Immature natural killer cell (primary cell): ENCODE measurements around the gene EXOC5. TPM values are rescaled to one million over a fixed set of nuclear protein-coding genes. Genes with fewer than 3 reads are reported as not detected.
"Not testable (repeated sequence)": the region's sequence is repeated elsewhere in the genome, so short reads cannot be mapped to it uniquely, and the experiment has no call there.

ENCODE experiments used
- DNase-seq, 3 donors: peaks; one replicate each; pipeline ENCODE4 v3.0.0; 2022; ENCODE audit warnings: mixed read lengths in 1 of 3
- H3K27ac Mint-ChIP-seq, 6 donors: one replicate each; pipeline ENCODE4 v1.8.0; 2020; ENCODE audit warnings: mixed read lengths in 6 of 6, mild to moderate bottlenecking in 5 of 6, inconsistent platforms in 4 of 6, moderate library complexity in 3 of 6
- H3K27me3 Mint-ChIP-seq, 3 donors: one replicate each; pipeline ENCODE4 v1.8.0; 2020 to 2021; ENCODE audit warnings: low read depth in 3 of 3, mild to moderate bottlenecking in 3 of 3, mixed read lengths in 3 of 3, moderate library complexity in 3 of 3, inconsistent platforms in 1 of 3
- H3K36me3 Mint-ChIP-seq, 3 donors: one replicate each; pipeline ENCODE4 v1.8.0; 2020; ENCODE audit warnings: mixed read lengths in 3 of 3, inconsistent platforms in 2 of 3, mild to moderate bottlenecking in 2 of 3
- H3K4me1 Mint-ChIP-seq, 2 donors: one replicate each; pipeline ENCODE4 v1.8.0; 2020; ENCODE audit warnings: inconsistent platforms in 2 of 2, mild to moderate bottlenecking in 2 of 2, mixed read lengths in 2 of 2, moderate library complexity in 1 of 2
- H3K4me3 Mint-ChIP-seq, 5 donors: one replicate each; pipeline ENCODE4 v1.8.0; 2020; ENCODE audit warnings: mild to moderate bottlenecking in 5 of 5, mixed read lengths in 5 of 5, inconsistent platforms in 3 of 5, moderate library complexity in 3 of 5
- H3K9me3 Mint-ChIP-seq, 6 donors: one replicate each; pipeline ENCODE4 v1.8.0; 2020; ENCODE audit warnings: mild to moderate bottlenecking in 6 of 6, mixed read lengths in 6 of 6, inconsistent platforms in 4 of 6, moderate library complexity in 3 of 6
- polyA plus RNA-seq, 3 donors: library from polyadenylated mRNA; unstranded; fragments of 300-500 nt; fragmentation: Illumina TruSeq; gene quantifications; one replicate each; pipeline ENCODE4 v1.2.3, GENCODE V29; 2021

The EXOC5 gene
- polyA plus RNA-seq, 3 donors from 2014 or later, result 46.4 to 69.3 (median 59.6) TPM

DNA sequence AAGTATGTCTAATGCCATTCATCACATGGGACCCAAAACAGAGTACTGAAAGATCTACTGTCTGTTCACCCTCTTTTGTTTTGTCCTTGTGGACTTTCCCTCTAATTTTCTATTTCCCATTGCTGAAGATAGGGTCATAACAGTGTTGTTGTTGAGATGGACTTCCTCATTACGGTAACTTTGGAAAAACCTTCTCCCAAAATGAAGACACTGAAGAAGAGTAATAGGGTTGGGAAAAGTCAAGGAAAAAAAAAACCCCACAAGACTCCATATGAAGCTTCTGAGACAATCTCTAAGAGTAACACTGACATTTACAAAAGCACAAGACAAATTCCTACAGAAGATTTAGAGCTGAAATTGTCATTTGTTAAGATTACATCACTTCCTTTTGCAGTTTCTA is 36.7 kb downstream of the EXOC5 start:
- DNase-seq, result no peak
- Mint-ChIP-seq H3K9me3 (no peaks in the 10 kb centered on the region), H3K4me1 (no peaks in the 10 kb centered on the region), H3K27me3 (no peaks in the 10 kb centered on the region), H3K27ac (peak overlapping the region in 1 of 6 donors; percentile 14), H3K4me3 (no peak overlapping the region), H3K36me3 (peaks cover 16 to 41% (median 26%) of the 10 kb centered on the region in 3 donors)

DNA sequence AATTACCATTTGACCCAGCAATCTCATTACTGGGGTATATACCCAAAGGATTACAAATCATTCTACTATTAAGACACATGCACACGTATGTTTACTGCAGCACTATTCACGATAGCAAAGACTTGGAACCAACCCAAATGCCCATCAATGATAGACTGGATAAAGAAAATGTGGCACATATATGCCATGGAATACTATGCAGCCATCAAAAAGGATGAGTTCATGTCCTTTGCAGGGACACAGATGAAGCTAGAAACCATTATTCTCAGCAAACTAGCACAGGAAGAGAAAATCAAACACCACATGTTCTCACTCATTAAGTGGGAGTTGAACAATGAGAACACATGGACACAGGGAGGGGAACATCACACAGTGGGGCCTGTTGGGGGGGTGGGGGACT is 40.4 kb downstream of the EXOC5 start:
- peaks cover 23 to 52% (median 36%) of the 10 kb centered on the region in 3 donors for H3K36me3 Mint-ChIP-seq
- not testable (repeated sequence) for H3K9me3 Mint-ChIP-seq, H3K4me1 Mint-ChIP-seq, H3K27me3 Mint-ChIP-seq, H3K4me3 Mint-ChIP-seq, H3K27ac Mint-ChIP-seq, DNase-seq

DNA sequence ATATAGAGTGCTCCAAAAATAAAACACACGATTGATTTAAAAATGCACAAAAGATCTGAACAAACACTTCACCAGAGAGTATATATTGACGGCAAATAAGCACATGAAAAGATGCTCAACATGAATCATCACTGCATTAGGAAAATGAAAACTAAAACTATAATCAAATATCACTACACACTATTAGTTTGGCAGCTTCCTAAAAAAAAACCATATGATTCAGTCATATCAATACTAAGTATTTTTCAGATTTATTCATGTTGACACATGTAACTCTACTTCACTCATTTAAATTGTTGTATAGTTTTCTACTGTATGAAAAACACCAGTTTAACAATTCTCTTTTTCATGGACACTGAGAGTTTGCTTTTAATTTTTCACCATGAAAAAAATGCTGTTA is 41.6 kb downstream of the EXOC5 start:
- H3K4me3 Mint-ChIP-seq, result no peak overlapping the region
- H3K9me3 Mint-ChIP-seq, result no peaks in the 10 kb centered on the region
- peaks cover 23 to 48% (median 33%) of the 10 kb centered on the region in 3 donors for H3K36me3 Mint-ChIP-seq
- H3K27me3 Mint-ChIP-seq, result no peaks in the 10 kb centered on the region
- H3K27ac Mint-ChIP-seq, result no peak overlapping the region
- H3K4me1 Mint-ChIP-seq, result peaks cover 0 to 2% of the 10 kb centered on the region in 2 donors
- no peak for DNase-seq

DNA sequence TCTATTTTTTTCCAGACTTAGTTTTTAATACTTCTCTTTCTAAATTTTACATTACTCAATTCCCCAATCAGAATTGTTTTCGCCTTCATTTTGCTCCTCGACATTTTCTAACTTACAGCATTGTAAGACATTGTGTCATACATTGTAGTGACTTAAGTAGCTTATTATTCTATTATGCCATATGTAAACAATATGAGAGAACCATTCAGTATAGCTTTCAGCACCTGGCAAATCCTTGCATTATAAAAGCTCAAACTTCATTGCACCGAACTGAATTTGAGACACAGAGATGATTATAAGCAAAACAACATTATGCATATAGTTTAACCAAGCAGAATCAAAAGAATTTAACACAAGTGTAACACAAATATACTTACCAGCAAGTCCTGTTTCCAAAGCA is 46.8 kb downstream of the EXOC5 start:
- no peak overlapping the region for H3K27ac Mint-ChIP-seq
- H3K4me1 Mint-ChIP-seq, result peaks cover 0 to 2% of the 10 kb centered on the region in 2 donors
- no peaks in the 10 kb centered on the region for H3K27me3 Mint-ChIP-seq
- H3K36me3 Mint-ChIP-seq, result peaks cover 16 to 28% (median 22%) of the 10 kb centered on the region in 3 donors
- DNase-seq, result no peak
- H3K4me3 Mint-ChIP-seq, result no peak overlapping the region
- no peaks in the 10 kb centered on the region for H3K9me3 Mint-ChIP-seq

DNA sequence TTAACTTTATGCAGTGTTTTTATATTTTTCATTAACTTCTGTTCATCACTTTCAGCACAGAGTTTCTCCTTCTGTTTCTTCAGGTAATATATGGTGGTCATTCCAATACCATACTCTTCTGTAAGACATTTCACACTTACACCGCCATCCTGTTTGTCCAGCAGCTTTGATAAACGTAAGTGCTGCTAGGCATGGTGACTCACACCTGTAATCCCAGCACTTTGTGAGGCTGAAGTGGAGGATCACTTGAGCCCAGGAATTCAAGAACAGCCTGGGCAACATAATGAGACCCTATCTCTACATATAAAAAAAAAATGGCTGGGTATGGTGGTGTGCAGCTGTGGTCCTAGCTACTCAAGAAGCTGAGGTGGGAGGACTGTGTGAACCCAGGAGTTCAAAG is 55.8 kb downstream of the EXOC5 start:
- no peak for DNase-seq
- Mint-ChIP-seq H3K4me1 (peaks cover 0 to 5% of the 10 kb centered on the region in 2 donors), H3K4me3 (no peak overlapping the region), H3K27me3 (peaks cover 0 to 1% (median 0%) of the 10 kb centered on the region in 3 donors), H3K36me3 (peaks cover 33 to 55% (median 34%) of the 10 kb centered on the region in 3 donors), H3K27ac (no peak overlapping the region), H3K9me3 (no peaks in the 10 kb centered on the region)

DNA sequence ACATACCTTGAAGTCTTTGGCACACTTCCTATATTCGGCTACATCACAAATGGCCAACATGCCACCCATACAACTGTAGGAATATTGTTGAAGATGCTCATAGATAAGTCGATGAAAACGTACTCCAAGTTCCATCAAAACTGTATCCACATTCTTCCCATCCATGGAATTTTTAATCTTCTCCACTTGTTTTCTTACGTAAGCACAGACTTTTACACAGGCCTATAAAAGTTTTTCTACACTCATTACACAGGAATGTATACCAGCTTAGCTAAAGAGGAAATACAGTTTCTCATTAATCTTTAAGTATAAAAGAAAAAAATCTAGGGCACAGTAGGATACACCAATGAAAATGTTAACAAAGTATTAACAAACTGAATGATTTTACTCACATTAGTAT is 59.1 kb downstream of the EXOC5 start:
- no peak overlapping the region for H3K4me3 Mint-ChIP-seq

DNA sequence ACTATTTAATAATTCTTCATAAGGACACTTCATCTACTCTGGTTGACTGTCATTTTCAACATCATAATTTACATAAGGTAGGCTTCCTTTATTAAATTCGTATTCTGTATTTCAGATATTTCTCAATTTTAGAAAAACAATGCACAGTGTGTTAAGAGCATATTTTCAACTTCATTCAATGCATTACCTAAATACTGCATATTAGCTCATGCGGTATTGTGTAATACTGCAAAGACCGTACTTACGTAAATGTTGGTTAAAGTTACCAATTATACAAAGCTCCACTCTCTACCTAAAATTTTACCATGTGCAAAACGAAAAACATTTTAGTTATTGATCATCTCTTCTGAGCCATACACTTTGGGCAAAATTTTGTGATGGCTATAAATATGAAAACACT is 62.8 kb downstream of the EXOC5 start:
- no peak overlapping the region for H3K27ac Mint-ChIP-seq
- no peak overlapping the region for H3K4me3 Mint-ChIP-seq
- H3K9me3 Mint-ChIP-seq, result no peaks in the 10 kb centered on the region
- H3K36me3 Mint-ChIP-seq, result peaks cover 8 to 24% (median 9%) of the 10 kb centered on the region in 3 donors
- H3K4me1 Mint-ChIP-seq, result no peaks in the 10 kb centered on the region
- H3K27me3 Mint-ChIP-seq, result no peaks in the 10 kb centered on the region
- DNase-seq, result no peak

More for the DNA sequence above, 59.1 kb downstream of the EXOC5 start:
- Mint-ChIP-seq H3K27ac (peak overlapping the region in 1 of 6 donors; percentile 5), H3K36me3 (peaks cover 26 to 48% (median 26%) of the 10 kb centered on the region in 3 donors), H3K9me3 (no peaks in the 10 kb centered on the region), H3K27me3 (no peaks in the 10 kb centered on the region), H3K4me1 (peaks cover 0 to 3% of the 10 kb centered on the region in 2 donors)
- no peak for DNase-seq

DNA sequence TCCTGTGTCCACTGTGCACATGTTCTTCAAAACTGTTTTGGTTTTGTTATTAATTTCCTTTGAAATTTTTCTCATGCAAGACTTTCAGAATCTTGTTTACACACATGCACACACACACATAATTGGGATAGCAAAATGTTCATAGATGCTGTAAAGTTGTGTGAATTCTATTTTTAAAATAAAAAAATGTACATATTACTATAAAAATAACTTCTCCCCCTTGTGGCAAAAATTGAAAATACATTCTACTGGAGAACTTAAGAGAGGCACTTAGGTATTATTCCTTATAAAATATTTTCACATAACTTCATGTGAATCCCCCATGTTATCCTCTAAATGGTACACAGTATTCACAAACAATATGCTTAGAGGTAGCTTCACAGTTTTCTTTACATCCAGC is 66.0 kb downstream of the EXOC5 start:
- H3K4me1 Mint-ChIP-seq, H3K36me3 Mint-ChIP-seq, H3K4me3 Mint-ChIP-seq, H3K9me3 Mint-ChIP-seq, H3K27ac Mint-ChIP-seq, H3K27me3 Mint-ChIP-seq: not testable (repeated sequence)
- DNase-seq, result peak in 1 of 3 donors; percentile 3

DNA sequence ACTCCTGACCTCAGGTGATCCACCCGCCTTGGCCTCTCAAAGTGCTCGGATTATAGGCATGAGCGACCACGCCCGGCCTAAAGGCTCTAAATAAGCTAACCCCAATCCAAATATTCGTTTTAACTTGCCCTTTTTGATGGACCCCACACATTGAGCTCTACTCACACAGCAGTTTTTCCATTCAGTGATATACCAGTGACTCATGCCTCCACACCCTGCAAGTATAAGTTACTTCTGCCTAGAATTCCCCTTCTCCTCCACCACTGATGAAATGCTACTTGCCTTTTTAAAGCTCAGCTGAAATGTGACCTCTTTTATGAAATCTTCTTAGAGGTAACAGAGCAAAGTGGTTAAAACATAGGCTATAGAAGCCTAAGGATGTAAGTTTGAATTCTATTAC is 68.8 kb downstream of the EXOC5 start:
- no peak overlapping the region for H3K27ac Mint-ChIP-seq
- H3K27me3 Mint-ChIP-seq, result peaks cover 2 to 6% (median 3%) of the 10 kb centered on the region in 3 donors
- no peak for DNase-seq
- H3K4me1 Mint-ChIP-seq, result no peaks in the 10 kb centered on the region
- no peak overlapping the region for H3K4me3 Mint-ChIP-seq
- H3K9me3 Mint-ChIP-seq, result no peaks in the 10 kb centered on the region
- no peaks in the 10 kb centered on the region for H3K36me3 Mint-ChIP-seq

DNA sequence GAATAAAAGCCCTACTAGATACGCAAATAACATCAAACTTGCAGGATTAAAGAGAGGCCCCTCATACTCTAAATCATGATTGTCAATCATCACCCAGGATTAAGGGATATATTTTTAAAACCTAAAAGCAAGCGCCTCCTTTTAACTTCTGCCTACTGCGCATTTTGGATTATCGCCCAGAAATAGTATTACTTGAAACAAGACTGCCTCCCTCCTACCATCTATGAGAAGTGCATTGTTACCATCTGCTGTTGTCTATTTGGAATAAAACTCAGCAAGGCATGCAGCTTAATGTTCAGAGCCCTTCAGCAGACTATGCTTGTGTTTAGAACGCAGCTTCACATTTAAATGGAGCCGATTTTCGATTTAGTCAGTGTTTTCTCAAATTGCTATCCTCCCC is 79.6 kb downstream of the EXOC5 start:
- Mint-ChIP-seq H3K27me3 (peaks cover 0 to 9% (median 6%) of the 10 kb centered on the region in 3 donors), H3K4me1 (no peaks in the 10 kb centered on the region), H3K4me3 (no peak overlapping the region), H3K9me3 (peaks cover 0 to 6% (median 0%) of the 10 kb centered on the region in 6 donors), H3K36me3 (no peaks in the 10 kb centered on the region), H3K27ac (no peak overlapping the region)
- no peak for DNase-seq

DNA sequence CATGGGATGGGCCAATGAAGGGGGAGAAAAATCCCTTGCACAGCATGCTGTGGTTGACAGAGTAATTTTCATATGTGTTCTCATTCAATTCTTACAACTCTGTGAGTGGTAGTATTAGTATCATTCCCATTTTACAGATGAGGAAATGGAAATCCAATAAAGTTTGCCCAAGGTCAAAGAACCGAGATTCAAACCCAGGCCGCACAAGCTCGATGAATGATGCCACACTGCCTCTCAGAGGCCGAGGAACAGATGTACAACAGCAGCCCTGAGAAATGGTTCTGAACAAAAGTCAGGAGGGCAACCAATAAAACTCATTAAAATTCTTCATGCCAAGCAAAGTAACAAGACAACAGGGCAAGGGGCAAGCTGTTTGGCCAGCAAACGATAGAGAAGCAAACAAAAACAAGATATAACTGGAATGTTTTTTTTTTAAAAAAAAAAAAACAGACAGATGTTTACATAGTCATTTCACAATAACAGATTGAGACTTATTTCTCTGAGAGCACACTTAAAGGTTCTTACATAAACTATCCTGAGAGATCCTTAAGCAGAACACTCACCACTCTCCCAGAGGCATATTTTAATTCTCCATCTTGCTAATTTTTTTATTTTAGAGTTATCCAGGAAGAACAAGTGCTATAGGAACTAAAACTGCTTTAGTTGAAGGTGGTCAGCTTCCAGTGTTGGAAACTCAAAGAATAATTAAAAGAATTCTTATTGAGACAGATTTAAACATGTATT is 85.8 kb downstream of the EXOC5 start:
- Mint-ChIP-seq H3K4me1 (no peaks in the 10 kb centered on the region), H3K36me3 (no peaks in the 10 kb centered on the region)

DNA sequence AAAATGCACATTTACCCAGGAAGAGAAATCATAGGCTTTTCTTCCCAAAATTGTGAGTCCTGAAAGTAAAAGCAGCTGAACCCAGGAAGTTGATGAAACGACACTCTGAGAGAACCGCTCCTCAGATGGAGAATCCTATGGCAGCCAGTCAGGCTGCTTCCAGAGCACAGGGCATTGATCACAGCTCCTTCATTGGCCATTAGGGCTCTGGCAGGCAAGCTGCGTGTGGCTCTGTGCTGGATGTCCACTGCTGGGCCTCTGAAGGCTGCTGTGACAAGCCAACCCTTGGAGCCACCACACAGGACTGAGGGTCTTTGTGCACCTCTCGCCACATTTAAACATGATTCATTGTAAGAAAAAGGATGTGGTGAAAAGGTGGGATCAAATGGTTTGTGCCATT is 89.4 kb downstream of the EXOC5 start:
- Mint-ChIP-seq H3K27me3 (peaks cover 0 to 12% (median 0%) of the 10 kb centered on the region in 3 donors), H3K4me1 (no peaks in the 10 kb centered on the region), H3K9me3 (peaks cover 0 to 5% (median 0%) of the 10 kb centered on the region in 6 donors), H3K36me3 (no peaks in the 10 kb centered on the region), H3K4me3 (no peak overlapping the region), H3K27ac (no peak overlapping the region)
- DNase-seq, result no peak

More for the DNA sequence above, 85.8 kb downstream of the EXOC5 start:
- Mint-ChIP-seq H3K27me3 (peaks cover 0 to 12% (median 4%) of the 10 kb centered on the region in 3 donors), H3K4me3 (no peak overlapping the region), H3K9me3 (peaks cover 0 to 5% (median 0%) of the 10 kb centered on the region in 6 donors), H3K27ac (no peak overlapping the region)
- no peak for DNase-seq

DNA sequence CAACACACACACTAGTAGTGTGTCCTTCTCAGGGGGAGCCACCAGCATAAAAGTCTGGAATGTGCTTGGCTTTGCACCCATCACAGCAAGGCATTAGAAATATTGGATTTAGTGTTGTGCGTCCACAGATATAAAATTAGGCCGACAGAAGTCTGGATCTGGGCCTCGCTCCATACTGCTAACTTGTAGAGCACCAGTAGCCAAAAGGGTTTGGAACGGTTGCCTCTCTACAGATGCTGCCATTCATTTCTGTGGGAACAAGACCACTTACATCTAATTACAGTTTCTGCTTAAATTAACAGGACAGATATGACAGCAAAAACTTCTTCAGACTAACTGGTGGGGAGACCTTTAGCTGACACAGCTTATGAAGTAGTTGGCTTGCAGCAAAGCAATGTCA is 94.2 kb downstream of the EXOC5 start:
- Mint-ChIP-seq H3K27ac (no peak overlapping the region), H3K4me1 (no peaks in the 10 kb centered on the region), H3K4me3 (no peak overlapping the region), H3K9me3 (no peaks in the 10 kb centered on the region), H3K27me3 (peaks cover 0 to 7% (median 3%) of the 10 kb centered on the region in 3 donors), H3K36me3 (no peaks in the 10 kb centered on the region)
- no peak for DNase-seq

DNA sequence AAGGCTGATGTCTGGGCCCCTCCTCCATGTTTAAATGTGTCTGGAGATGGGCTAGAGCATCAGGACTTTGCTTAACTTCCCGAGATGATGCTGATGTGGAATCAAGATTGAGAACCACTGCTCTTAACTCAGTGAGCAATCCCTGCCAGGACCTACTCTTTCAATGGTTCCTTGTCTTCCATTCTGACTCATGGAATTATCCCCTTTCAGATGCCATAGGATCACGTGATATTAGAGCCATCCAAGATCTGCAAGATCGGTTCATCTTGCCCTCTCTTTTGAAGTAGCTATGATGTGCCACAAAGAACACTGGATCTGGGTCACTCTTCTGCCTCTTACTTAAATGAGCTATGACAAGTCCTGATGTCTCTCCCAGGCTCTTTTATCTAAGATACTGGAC is 96.8 kb downstream of the EXOC5 start:
- Mint-ChIP-seq H3K9me3 (no peaks in the 10 kb centered on the region), H3K4me3 (no peak overlapping the region), H3K36me3 (no peaks in the 10 kb centered on the region), H3K27me3 (peaks cover 5 to 7% (median 5%) of the 10 kb centered on the region in 3 donors), H3K4me1 (no peaks in the 10 kb centered on the region), H3K27ac (no peak overlapping the region)
- DNase-seq, result no peak

DNA sequence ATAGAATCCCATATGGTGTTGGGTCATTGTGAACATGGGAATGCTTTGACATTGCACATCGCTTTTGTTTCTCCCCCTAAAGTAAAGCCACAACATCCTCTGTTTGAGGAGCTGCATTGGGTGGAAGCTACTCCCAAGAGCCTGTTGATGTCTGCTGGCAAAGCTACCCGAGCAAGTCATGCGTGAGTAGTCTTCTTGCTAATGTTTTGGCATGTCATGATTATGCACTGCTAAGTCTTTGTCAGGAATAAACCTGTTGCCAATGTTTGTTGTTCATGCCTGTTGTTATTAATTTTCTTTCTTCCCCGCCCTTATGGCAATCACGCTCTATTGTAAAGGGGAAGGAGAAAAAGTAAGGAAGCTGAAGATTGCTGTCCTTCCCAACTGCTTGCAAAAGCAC is 97.3 kb downstream of the EXOC5 start:
- no peaks in the 10 kb centered on the region for H3K36me3 Mint-ChIP-seq
- H3K9me3 Mint-ChIP-seq, result no peaks in the 10 kb centered on the region
- H3K4me3 Mint-ChIP-seq, result no peak overlapping the region
- no peak overlapping the region for H3K27ac Mint-ChIP-seq
- DNase-seq, result no peak
- peaks cover 5 to 7% (median 5%) of the 10 kb centered on the region in 3 donors for H3K27me3 Mint-ChIP-seq
- H3K4me1 Mint-ChIP-seq, result no peaks in the 10 kb centered on the region
